Lower leg skin (tissue), 4 donors: Measurements from ENCODE around the gene CCDC40. TPM values are rescaled to one million over a fixed set of nuclear protein-coding genes. Genes with fewer than 3 reads are reported as not detected.
"Not testable (repeated sequence)": the region's sequence is repeated elsewhere in the genome, so short reads cannot be mapped to it uniquely, and the experiment has no call there.

Experiments used
- DNase-seq, 2 donors: peaks; one replicate each; pipeline ENCODE4 v3.0.0-alpha.2; 2019; ENCODE audit warnings: low spot score in 2 of 2
- H3K4me3 ChIP-seq: fragments of 200-600 bp; sonication (generic); 2 replicates; pipeline ENCODE4 v1.5.1; 2017; ENCODE audit warnings: mild to moderate bottlenecking, low read depth; ENCODE audit not compliant: poor library complexity, severe bottlenecking
- CTCF ChIP-seq, 3 donors: fragments of 450-650 bp; IDR thresholded peaks; one replicate each; pipeline ENCODE4 v1.5.1; 2016; ENCODE audit warnings: antibody characterized with exemption in 3 of 3, mild to moderate bottlenecking in 3 of 3, moderate library complexity in 2 of 3
- POLR2A ChIP-seq, 2 donors: fragments of 450-650 bp; IDR thresholded peaks; one replicate each; pipeline ENCODE4 v1.6.1; 2016 to 2017; ENCODE audit warnings: antibody characterized with exemption in 2 of 2, mild to moderate bottlenecking in 1 of 2, moderate library complexity in 1 of 2
- WGBS, 2 donors: methylation state at CpG; one replicate each; pipeline ENCODE4 v1.1.5; 2018; 5-methylcytosine and 5-hydroxymethylcytosine counted together
- intact Hi-C: fragments of 100-400 bp; cut with DNase I; formaldehyde crosslinking; loops from one replicate; pipeline ENCODE4 v1.15.0; 2023; ENCODE audit warnings: low total_unique reads
- total RNA-seq, 4 donors: library from RNA; depleted of rRNA; stranded (reverse); fragments of >200 nt; gene quantifications; one replicate each; pipeline ENCODE4 v1.1.0, GENCODE V29; 2016

The CCDC40 gene
- total RNA-seq, 4 donors from 2014 or later, result 1.2 to 5.8 (median 2.1) TPM

DNA sequence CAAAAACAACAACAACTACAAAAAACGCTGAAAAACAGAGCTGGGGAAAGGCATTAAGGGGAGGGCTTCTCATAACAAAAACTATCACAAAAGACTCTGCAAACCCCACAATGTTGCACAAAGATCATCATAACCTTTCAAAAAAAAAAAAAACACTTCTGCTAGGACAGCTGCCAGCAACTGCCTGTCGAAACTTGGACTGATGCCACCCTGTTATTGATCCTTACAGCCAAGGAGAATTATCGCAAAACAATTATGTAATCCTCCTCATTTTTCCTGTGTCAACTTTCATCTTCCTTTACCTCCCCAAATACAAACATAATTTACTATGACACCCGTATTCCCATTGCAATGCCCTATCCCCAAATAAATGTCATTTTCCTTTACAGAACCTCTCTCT is 9.3 kb downstream of the CCDC40 start:
- intact Hi-C loops, result loop anchor here (5.0 kb wide), 1 partner anchor 38 kb away; no protein-coding TSS in a partner anchor

GRCh38 chr17:80046709-80047108 is 10.3 kb downstream of the CCDC40 start:
- not testable (repeated sequence) for DNase-seq, H3K4me3 ChIP-seq
- whole genome bisulfite sequencing, 2 donors, result 96% methylated on average over 10 of the region's 10 CpGs
- intact Hi-C loops, result loop anchor here (5.0 kb wide), 1 partner anchor 39 kb away; no protein-coding TSS in a partner anchor

More for the DNA sequence above, 9.3 kb downstream of the CCDC40 start:
- H3K4me3 ChIP-seq, result no peak overlapping the region
- DNase-seq, result no peak
- TF ChIP-seq POLR2A (IDR thresholded peaks at IDR 0.05) (no peak), CTCF (IDR thresholded peaks at IDR 0.05) (no peak)
- WGBS, 2 donors, result 62 to 73% methylated on average over 4 of the region's 4 CpGs

- no peak overlapping the region for H3K4me3 ChIP-seq
- WGBS, 2 donors, result 92 to 93% methylated on average over 11 of the region's 11 CpGs
- DNase-seq, result no peak
- intact Hi-C loops, result loop anchor here (5.0 kb wide), 1 partner anchor 40 kb away; no protein-coding TSS in a partner anchor
- TF ChIP-seq POLR2A (IDR thresholded peaks at IDR 0.05), result no peak
- TF ChIP-seq CTCF (IDR thresholded peaks at IDR 0.05), result no peak
These were observed 10.7 kb downstream of the CCDC40 start for GRCh38 chr17:80047176-80047575.

GRCh38 chr17:80049986-80050385 is 13.5 kb downstream of the CCDC40 start:
- no peak overlapping the region for H3K4me3 ChIP-seq
- no peak for DNase-seq
- TF ChIP-seq CTCF (IDR thresholded peaks at IDR 0.05) (no peak), POLR2A (IDR thresholded peaks at IDR 0.05) (no peak)
- intact Hi-C loops, result loop anchor here (5.0 kb wide), 1 partner anchor 43 kb away; no protein-coding TSS in a partner anchor
- WGBS, 2 donors, result 95 to 99% methylated on average over 21 of the region's 21 CpGs

GRCh38 chr17:80050706-80051105 is 14.3 kb downstream of the CCDC40 start:
- TF ChIP-seq POLR2A (IDR thresholded peaks at IDR 0.05), result no peak
- no peak for TF ChIP-seq CTCF (IDR thresholded peaks at IDR 0.05)
- no peak overlapping the region for H3K4me3 ChIP-seq
- intact Hi-C loops, result no loop called here
- DNase-seq, result no peak
- 86 to 94% methylated on average over 16 of the region's 16 CpGs for WGBS, 2 donors

DNA sequence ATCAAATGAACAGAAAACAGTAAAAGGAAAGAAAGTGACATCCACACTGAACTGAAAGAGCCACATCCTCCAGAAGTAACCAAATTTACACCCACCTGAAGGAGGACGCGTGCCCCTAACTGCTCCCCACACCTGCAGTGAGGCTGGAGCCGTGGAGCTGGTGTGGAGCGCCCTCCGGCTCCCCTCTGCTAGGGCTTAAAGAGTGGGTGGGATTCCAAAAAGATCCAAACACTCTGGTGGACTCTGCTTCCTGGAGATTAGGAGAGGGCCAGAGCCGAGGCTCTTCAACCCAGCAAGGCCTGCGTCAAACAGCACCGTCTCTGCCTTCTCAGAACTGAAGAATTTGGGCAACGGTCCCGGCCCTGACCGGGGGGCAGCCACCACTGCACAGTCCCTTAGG is 15.2 kb downstream of the CCDC40 start:
- no peak for DNase-seq

More for the DNA sequence above, 15.2 kb downstream of the CCDC40 start:
- intact Hi-C loops, result no loop called here
- H3K4me3 ChIP-seq, result no peak overlapping the region
- WGBS, 2 donors, result 87 to 98% methylated on average over 11 of the region's 11 CpGs
- TF ChIP-seq POLR2A (IDR thresholded peaks at IDR 0.05) (no peak), CTCF (IDR thresholded peaks at IDR 0.05) (no peak)
